Smooth muscle cell (in vitro differentiated cells): ENCODE measurements around the gene MUSTN1. TPM values are rescaled to one million over a fixed set of nuclear protein-coding genes. Genes with fewer than 3 reads are reported as not detected.

Experiments
- DNase-seq: peaks from one replicate; lab custom pipeline; 2025; ENCODE audit not compliant: unreplicated experiment; lab: John Stamatoyannopoulos, UW
- H2AFZ ChIP-seq: fragments of 200-600 bp; sonication (generic); 2 replicates; pipeline ENCODE4 v1.6.0; 2016; ENCODE audit warnings: antibody characterized with exemption, low read depth, mild to moderate bottlenecking
- H3F3A ChIP-seq: fragments of 200-600 bp; sonication (generic); 2 replicates; pipeline ENCODE4 v1.6.0; 2017; ENCODE audit warnings: antibody characterized with exemption, low read depth
- H3K27ac ChIP-seq: fragments of 200-600 bp; sonication (generic); 2 replicates; pipeline ENCODE4 v1.5.1; 2016; ENCODE audit warnings: low read depth, mild to moderate bottlenecking
- H3K27me3 ChIP-seq: fragments of 200-600 bp; sonication (generic); 2 replicates; pipeline ENCODE4 v1.6.1; 2016; ENCODE audit warnings: low read depth, mild to moderate bottlenecking
- H3K36me3 ChIP-seq: fragments of 200-600 bp; sonication (generic); 2 replicates; pipeline ENCODE4 v1.5.1; 2016; ENCODE audit warnings: low read depth
- H3K4me1 ChIP-seq: fragments of 200-600 bp; sonication (generic); 2 replicates; pipeline ENCODE4 v1.5.1; 2016; ENCODE audit warnings: low read depth
- H3K4me2 ChIP-seq: fragments of 200-600 bp; sonication (generic); 2 replicates; pipeline ENCODE4 v1.6.0; 2016; ENCODE audit warnings: mild to moderate bottlenecking
- H3K4me3 ChIP-seq: fragments of 200-600 bp; sonication (generic); 2 replicates; pipeline ENCODE4 v1.5.1; 2016; ENCODE audit warnings: mild to moderate bottlenecking
- H3K79me2 ChIP-seq: fragments of 200-600 bp; sonication (generic); 2 replicates; pipeline ENCODE4 v1.6.0; 2016; ENCODE audit warnings: low read depth, mild to moderate bottlenecking
- H3K9ac ChIP-seq: fragments of 200-600 bp; sonication (generic); 2 replicates; pipeline ENCODE4 v1.6.0; 2016; ENCODE audit warnings: low read depth
- H3K9me3 ChIP-seq: fragments of 200-600 bp; sonication (generic); replicated peaks from 2 replicates; pipeline ENCODE4 v1.5.1; 2016; ENCODE audit warnings: low read depth
- H4K20me1 ChIP-seq: fragments of 200-600 bp; sonication (generic); 2 replicates; pipeline ENCODE4 v1.6.0; 2016; ENCODE audit warnings: low read depth
- CTCF ChIP-seq: fragments of 200-600 bp; sonication (generic); IDR thresholded peaks from 2 replicates; pipeline ENCODE4 v1.5.1; 2017; ENCODE audit warnings: borderline replicate concordance, mild to moderate bottlenecking, antibody characterized with exemption; ENCODE audit not compliant: insufficient read depth, poor library complexity, severe bottlenecking
- WGBS: methylation state at CpG from one replicate; pipeline ENCODE4 v1.1.7; 2016; ENCODE audit warnings: low lambda C conversion rate; 5-methylcytosine and 5-hydroxymethylcytosine counted together
- polyA plus RNA-seq: library from polyadenylated mRNA; unstranded; fragments of >200 nt; fragmentation: Nextera tagmentation; extraction: Ambion mirVana; gene quantifications from 2 replicates; pipeline ENCODE4 v1.2.1, GENCODE V29; 2016
- total RNA-seq: library from RNA; depleted of rRNA; stranded (reverse); fragments of >200 nt; gene quantifications from 2 replicates; pipeline ENCODE4 v1.2.3, GENCODE V29; 2014

Gene MUSTN1
- total and polyA plus RNA-seq, 2 experiments from 2014 or later = 0.30 to 2.2 TPM

GRCh38 chr3:52798376-52798977 lies 36.3 kb downstream of the MUSTN1 start:
- Histone ChIP-seq H2AFZ (no peak overlapping the region), H3F3A (no peaks in the 10 kb centered on the region), H3K4me1 (no peaks in the 10 kb centered on the region), H3K79me2 (no peaks in the 10 kb centered on the region), H3K4me2 (no peak overlapping the region), H3K27me3 (no peaks in the 10 kb centered on the region), H3K36me3 (no peaks in the 10 kb centered on the region), H3K9me3 (no peaks in the 10 kb centered on the region), H4K20me1 (no peaks in the 10 kb centered on the region), H3K9ac (no peak overlapping the region), H3K4me3 (no peak overlapping the region), H3K27ac (no peak overlapping the region)
- TF ChIP-seq CTCF = no peak
- 90% methylated on average over 10 of the region's 10 CpGs for WGBS
- no peak for DNase-seq

- H3K4me3 ChIP-seq = no peak overlapping the region
- DNase-seq = no peak
- no peak overlapping the region for H3K4me2 ChIP-seq
- no peaks in the 10 kb centered on the region for H3K9me3 ChIP-seq
- no peak for TF ChIP-seq CTCF
- no peaks in the 10 kb centered on the region for H3F3A ChIP-seq
- H3K27me3 ChIP-seq = no peaks in the 10 kb centered on the region
- no peaks in the 10 kb centered on the region for H4K20me1 ChIP-seq
- H3K27ac ChIP-seq = no peak overlapping the region
- no peaks in the 10 kb centered on the region for H3K4me1 ChIP-seq
- 94% methylated on average over 9 of the region's 9 CpGs for WGBS
- H3K79me2 ChIP-seq = no peaks in the 10 kb centered on the region
- H3K36me3 ChIP-seq = no peaks in the 10 kb centered on the region
- no peak overlapping the region for H2AFZ ChIP-seq
- no peak overlapping the region for H3K9ac ChIP-seq
Measured at GRCh38 chr3:52796411-52796810, 38.4 kb downstream of the MUSTN1 start.

- 91% methylated on average over 9 of the region's 9 CpGs for WGBS
- H3K4me3 ChIP-seq = no peak overlapping the region
- H3K27ac ChIP-seq = no peak overlapping the region
- DNase-seq = no peak
- no peaks in the 10 kb centered on the region for H3K27me3 ChIP-seq
- no peaks in the 10 kb centered on the region for H3K9me3 ChIP-seq
- no peaks in the 10 kb centered on the region for H4K20me1 ChIP-seq
- H3K4me2 ChIP-seq = no peak overlapping the region
- no peaks in the 10 kb centered on the region for H3K36me3 ChIP-seq
- H2AFZ ChIP-seq = no peak overlapping the region
- TF ChIP-seq CTCF = no peak
- no peak overlapping the region for H3K9ac ChIP-seq
- no peaks in the 10 kb centered on the region for H3F3A ChIP-seq
- H3K79me2 ChIP-seq = no peaks in the 10 kb centered on the region
- no peaks in the 10 kb centered on the region for H3K4me1 ChIP-seq
Measured at GRCh38 chr3:52795298-52795900, 39.4 kb downstream of the MUSTN1 start.

GRCh38 chr3:52794612-52795099 lies 40.2 kb downstream of the MUSTN1 start, which contains the start of gene ITIH3:
TSS of gene ITIH3 (plus strand) at chr3:52794796. CDS start at chr3:52794804, 8 bp downstream.
- H3K4me3 ChIP-seq = no peak within 1 kb of the TSS
- H3K36me3 ChIP-seq = no peaks in the 10 kb centered on the region
- no peak within 1 kb of the TSS for H3K4me2 ChIP-seq
- H4K20me1 ChIP-seq = no peaks in the 10 kb centered on the region
- H3K27ac ChIP-seq = no peak within 1 kb of the TSS
- no peaks in the 10 kb centered on the region for H3K9me3 ChIP-seq
- no peak within 1 kb of the TSS for H3K9ac ChIP-seq
- no peaks in the 10 kb centered on the region for H3K4me1 ChIP-seq
- DNase-seq = no peak
- TF ChIP-seq CTCF = no peak
- H2AFZ ChIP-seq = no peak within 1 kb of the TSS
- no peaks in the 10 kb centered on the region for H3K79me2 ChIP-seq
- WGBS = 90% methylated on average over 10 of the region's 10 CpGs
- no peaks in the 10 kb centered on the region for H3F3A ChIP-seq
- no peaks in the 10 kb centered on the region for H3K27me3 ChIP-seq
